Activated T-helper 1 cell treated with Interleukin-2 at 50 U/mL for 16 hours (primary cell): ENCODE data around the gene RASD2.

Experiments used
- DNase-seq: peaks from one replicate; pipeline ENCODE4 v3.0.0-alpha.2; 2020; ENCODE audit warnings: low read depth

The RASD2 gene

GRCh38 chr22:35542157-35542938, 1.7 kb downstream of the RASD2 start:
- DNase-seq, result no peak

DNA sequence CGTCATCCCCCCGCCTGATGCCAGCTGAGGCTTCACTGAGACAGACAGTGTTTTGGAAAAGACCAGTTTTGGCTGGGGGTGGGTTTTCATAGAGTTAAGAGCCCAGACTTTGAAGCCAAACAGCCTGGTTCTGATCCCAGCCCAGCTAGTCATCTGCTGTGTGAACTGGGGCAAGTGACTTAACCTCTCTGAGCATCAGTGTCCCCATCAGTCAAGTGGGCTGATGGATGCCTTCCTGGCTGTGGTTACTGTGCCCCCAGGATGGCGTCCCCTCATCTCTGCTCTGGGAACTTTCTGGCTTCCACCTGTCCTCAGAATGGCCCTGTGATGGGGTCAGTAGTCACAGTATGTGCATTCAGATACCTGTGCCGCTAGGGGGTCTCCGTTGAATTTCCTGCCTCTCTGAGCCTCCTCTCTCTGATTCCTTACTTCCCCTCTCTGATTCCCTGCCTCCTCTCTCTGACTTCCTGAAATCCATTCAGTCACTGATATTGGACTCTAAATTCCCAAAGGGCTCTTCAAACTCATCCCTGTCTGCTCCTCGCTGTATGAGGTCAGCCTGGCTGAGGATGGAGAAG, 2.4 kb downstream of the RASD2 start:
- no peak for DNase-seq

- no peak for DNase-seq
Observed at GRCh38 chr22:35543702-35544101, 3.1 kb downstream of the RASD2 start.

GRCh38 chr22:35544189-35544588, 3.6 kb downstream of the RASD2 start:
- no peak for DNase-seq

GRCh38 chr22:35544827-35545226, 4.2 kb downstream of the RASD2 start:
- DNase-seq, result no peak

DNA sequence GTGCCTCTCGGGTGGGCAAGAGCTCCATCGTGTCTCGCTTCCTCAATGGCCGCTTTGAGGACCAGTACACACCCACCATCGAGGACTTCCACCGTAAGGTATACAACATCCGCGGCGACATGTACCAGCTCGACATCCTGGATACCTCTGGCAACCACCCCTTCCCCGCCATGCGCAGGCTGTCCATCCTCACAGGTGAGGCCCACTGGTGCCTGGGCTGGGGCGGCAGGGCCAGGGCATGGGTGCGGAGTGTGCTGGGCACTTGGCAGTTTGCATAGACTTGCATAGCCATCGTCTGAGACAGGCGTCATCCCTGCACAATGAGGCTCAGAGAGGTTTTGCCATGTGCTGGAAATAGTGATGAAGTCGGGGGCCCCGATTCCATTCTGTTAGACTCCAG, 6.3 kb downstream of the RASD2 start:
- no peak for DNase-seq

DNA sequence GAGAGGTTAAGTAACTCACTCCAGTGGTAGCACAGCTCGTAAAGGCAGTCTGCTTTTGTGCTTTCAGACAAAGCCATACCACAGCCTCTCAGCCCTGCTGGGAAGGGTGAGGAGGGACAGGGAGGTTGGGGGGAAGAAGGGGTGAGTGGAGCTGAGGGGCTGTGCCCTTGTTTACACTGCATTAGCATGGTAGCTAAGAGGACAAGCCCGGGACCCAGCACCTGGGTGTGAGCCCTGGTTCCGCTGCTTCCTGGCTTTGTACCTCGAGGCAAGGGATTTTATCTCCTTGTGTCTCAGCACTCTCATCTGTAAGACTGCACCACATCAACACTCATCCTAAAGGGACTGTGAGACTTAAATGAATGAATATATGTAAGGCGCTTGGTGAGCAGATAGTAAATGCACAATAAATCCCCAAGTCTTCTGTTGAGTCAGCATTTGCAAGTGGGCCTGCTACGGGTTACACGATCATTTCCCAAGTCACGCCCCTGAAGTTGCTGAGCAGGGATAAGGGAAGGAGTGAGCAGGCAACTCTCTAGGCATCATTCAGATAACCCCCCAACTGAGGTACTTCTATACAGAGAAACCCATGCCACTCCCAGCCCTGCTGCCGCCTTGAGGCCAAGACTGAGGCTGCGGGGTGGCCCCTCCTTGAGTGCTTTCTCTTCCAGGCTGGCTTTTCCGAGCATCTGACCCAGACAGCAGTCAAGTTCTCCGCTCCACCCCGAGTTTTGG, 7.5 kb downstream of the RASD2 start:
- DNase-seq, result no peak

GRCh38 chr22:35548722-35549112, 8.1 kb downstream of the RASD2 start:
- DNase-seq, result no peak

DNA sequence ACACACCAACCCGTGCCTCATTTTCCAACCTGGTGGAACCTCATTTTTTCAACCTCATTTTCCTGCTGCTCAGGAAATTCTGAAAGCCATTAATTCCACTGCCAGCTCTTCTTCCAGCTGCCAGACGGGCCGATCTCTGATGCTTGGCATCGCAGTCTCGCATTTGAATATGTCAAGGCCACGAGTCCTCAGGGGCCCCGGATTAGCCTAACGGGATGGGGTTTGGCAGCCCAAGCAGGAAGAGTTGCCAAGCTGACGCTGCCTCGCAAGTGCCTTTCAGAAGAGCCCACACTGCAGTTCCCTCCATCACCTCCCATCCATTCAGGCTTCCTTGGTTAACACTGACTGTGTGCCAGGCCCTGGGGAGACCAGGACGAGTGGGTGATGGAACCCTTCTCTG, 8.7 kb downstream of the RASD2 start:
- DNase-seq, result no peak

DNA sequence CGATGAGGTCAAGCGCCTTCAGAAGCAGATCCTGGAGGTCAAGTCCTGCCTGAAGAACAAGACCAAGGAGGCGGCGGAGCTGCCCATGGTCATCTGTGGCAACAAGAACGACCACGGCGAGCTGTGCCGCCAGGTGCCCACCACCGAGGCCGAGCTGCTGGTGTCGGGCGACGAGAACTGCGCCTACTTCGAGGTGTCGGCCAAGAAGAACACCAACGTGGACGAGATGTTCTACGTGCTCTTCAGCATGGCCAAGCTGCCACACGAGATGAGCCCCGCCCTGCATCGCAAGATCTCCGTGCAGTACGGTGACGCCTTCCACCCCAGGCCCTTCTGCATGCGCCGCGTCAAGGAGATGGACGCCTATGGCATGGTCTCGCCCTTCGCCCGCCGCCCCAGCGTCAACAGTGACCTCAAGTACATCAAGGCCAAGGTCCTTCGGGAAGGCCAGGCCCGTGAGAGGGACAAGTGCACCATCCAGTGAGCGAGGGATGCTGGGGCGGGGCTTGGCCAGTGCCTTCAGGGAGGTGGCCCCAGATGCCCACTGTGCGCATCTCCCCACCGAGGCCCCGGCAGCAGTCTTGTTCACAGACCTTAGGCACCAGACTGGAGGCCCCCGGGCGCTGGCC, 11.0 kb downstream of the RASD2 start:
- DNase-seq, result no peak

DNA sequence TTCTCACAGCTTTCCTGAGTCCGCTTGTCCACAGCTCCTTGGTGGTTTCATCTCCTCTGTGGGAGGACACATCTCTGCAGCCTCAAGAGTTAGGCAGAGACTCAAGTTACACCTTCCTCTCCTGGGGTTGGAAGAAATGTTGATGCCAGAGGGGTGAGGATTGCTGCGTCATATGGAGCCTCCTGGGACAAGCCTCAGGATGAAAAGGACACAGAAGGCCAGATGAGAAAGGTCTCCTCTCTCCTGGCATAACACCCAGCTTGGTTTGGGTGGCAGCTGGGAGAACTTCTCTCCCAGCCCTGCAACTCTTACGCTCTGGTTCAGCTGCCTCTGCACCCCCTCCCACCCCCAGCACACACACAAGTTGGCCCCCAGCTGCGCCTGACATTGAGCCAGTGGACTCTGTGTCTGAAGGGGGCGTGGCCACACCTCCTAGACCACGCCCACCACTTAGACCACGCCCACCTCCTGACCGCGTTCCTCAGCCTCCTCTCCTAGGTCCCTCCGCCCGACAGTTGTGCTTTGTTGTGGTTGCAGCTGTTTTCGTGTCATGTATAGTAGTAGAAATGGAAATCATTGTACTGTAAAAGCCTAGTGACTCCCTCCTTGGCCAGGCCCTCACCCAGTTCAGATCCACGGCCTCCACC, 11.7 kb downstream of the RASD2 start:
- DNase-seq, result peak; percentile 71

- DNase-seq, result no peak
Observed at GRCh38 chr22:35552846-35553245, 12.2 kb downstream of the RASD2 start.

DNA sequence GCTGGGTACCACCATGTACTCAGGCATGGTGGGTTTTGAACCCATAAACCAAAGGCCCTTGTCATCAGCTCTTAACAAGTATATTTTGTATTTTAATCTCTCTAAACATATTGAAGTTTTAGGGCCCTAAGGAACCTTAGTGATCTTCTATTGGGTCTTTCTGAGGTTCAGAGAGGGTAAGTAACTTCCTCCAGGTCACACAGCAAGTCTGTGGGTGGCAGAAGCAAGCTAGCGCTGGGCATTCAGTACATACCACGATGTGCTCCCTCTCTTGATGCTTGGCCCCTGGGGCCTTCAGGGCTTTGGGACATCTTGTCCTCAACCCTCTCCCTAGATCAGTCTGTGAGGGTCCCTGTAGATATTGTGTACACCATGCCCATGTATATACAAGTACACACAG, 12.7 kb downstream of the RASD2 start:
- no peak for DNase-seq

- no peak for DNase-seq
Observed at GRCh38 chr22:35554297-35554845, 13.7 kb downstream of the RASD2 start.

GRCh38 chr22:35555483-35555890, 14.9 kb downstream of the RASD2 start:
- no peak for DNase-seq

- DNase-seq, result no peak
Observed at GRCh38 chr22:35555946-35556547, 15.4 kb downstream of the RASD2 start.

- no peak for DNase-seq
Observed at GRCh38 chr22:35556666-35557065, 16.0 kb downstream of the RASD2 start.

DNA sequence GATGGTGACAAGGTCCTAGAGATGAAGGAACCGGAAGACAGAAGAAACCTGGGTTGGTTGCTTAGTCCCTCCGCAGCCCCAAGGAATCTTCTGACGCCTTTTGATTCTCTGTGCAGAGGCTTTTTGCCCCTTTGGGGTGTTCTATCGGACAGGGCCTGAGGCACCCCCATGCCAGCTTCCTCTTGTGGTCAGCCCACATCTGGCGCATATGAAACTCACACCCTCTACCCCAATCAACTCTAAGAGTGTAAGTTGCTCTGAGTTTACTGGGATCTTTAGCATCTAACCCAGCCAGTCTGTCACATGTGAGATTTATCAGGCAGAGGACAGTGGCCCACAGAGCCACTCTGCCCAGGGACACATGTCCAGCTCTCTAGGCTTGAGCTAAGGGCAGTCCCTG, 17.4 kb downstream of the RASD2 start:
- no peak for DNase-seq

DNA sequence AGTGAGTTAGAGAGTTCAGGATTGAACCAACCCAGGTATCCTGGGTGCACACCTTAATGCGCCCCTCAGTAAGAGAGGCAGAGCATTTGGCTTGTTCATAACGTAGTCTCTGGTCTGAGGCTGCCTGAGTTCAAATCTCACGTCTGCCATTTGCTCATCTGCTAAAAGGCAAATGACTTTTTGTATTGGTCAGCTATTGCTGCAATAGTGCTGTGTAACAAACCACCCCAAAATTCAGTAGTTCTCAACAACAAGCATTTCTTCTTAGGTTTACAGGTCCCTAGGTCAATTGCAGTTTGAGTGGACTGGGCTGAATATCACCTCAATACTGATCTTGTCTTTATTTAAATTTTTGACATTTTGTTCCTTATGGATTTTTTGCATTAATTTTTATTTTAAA, 18.1 kb downstream of the RASD2 start:
- no peak for DNase-seq

- no peak for DNase-seq
Observed at GRCh38 chr22:35559354-35560005, 18.8 kb downstream of the RASD2 start.

DNA sequence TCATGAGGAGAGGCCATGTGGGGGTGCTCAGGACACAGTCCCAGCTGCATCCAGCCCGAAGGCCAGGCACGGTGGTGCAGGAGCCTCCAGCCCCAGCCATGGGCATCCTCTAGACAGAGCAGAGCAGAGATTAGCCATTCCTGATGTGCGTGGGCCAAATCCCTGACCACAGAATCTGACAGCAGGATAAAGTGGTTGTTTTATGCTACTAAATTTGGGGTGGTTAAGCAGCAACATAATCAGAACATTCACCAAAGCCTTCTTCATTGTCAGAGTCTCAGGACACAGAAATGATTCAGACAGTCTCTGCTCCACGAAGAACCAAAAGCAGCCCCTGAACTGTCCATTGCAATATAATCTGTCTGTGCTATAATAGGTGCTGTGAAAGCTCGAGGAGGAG, 19.7 kb downstream of the RASD2 start:
- no peak for DNase-seq
